ENCODE data around the gene WDR59.

Gene WDR59

DNA sequence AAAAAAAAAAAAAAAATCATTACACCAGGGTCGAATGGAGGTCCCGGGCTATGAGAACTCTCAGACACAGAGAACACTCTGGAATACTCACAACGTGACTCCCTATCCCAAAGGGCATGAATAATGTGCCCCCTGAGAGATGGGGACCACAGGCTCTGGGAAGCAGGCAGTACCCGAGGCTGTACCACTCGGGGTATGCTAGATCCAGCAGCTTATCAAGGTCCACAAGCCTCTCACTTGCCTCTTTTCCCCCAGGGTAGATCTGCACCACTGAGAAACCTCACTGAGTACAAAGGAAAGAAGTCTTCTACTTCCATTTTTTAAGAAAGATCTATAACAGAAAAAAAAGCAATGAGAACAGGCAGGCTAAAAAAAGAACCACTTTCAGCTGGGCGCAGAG, 40.5 kb downstream of the WDR59 start:
- Histone ChIP-seq H3K36me3 (ENCODE audit: control insufficient read depth, insufficient read depth, low read length) (no peaks in the 10 kb centered on the region), H3K9ac (no peak overlapping the region), H3K27me3 (ENCODE audit: control insufficient read depth, insufficient read depth, low read length) (no peaks in the 10 kb centered on the region), H3K9me3 (ENCODE audit: control insufficient read depth, low read length) (no peaks in the 10 kb centered on the region), H3K79me2 (peaks cover 9% of the 10 kb centered on the region), H3K4me2 (ENCODE audit: low read length) (no peak overlapping the region), H3K27ac (no peak overlapping the region), H3K4me3 (ENCODE audit: low read depth, low read length) (no peak overlapping the region), H3K4me1 (peaks cover 3% of the 10 kb centered on the region), H2AFZ (no peak overlapping the region)
- TF ChIP-seq, protein P1, sequence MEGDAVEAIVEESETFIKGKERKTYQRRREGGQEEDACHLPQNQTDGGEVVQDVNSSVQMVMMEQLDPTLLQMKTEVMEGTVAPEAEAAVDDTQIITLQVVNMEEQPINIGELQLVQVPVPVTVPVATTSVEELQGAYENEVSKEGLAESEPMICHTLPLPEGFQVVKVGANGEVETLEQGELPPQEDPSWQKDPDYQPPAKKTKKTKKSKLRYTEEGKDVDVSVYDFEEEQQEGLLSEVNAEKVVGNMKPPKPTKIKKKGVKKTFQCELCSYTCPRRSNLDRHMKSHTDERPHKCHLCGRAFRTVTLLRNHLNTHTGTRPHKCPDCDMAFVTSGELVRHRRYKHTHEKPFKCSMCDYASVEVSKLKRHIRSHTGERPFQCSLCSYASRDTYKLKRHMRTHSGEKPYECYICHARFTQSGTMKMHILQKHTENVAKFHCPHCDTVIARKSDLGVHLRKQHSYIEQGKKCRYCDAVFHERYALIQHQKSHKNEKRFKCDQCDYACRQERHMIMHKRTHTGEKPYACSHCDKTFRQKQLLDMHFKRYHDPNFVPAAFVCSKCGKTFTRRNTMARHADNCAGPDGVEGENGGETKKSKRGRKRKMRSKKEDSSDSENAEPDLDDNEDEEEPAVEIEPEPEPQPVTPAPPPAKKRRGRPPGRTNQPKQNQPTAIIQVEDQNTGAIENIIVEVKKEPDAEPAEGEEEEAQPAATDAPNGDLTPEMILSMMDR (IDR thresholded peaks at IDR 0.05) = no peak

DNA sequence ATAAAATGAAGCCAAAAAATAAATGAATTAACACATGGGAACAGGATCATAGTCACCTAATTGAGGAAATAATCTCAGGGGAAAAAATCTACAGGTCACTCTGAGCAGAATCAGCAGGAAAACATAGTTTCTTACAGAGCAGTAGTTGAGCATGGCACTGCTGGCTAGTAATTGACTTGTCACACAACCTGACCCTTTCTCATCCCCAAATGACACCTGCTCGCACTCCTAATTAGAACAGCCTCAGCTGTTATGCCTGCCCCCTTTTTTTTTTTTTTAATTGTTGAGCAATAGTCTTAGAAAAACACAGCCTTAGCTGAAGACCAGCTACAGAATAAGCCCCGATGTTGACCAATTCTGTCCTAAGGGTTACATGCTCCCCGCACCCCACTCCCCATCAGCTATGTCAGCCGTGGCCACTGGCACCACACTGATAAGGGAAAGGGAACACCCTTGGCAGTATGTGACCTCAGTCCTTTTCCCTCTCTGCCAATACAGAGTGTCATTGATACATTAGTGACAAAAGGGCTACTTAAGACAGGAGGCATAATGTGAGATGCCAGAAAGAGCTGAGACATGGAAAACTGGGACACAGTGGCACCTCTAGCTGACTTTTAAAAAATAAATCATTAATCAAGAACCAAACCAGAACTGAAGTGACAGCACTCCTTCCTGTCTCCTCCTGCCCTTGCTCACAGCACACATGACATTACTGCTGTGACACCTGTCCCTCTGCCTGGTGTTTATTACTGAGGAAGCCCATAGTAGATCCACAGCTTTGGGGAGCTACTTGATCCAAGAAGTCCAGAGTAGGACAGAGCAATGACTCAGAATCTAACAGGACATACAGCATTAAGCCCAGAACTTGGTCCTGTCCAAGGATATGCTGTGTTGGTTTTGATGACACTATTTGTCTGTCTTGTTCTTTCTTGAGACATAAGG, 41.7 kb downstream of the WDR59 start:
- no peaks in the 10 kb centered on the region for H3K36me3 ChIP-seq (ENCODE audit: control insufficient read depth, insufficient read depth, low read length)
- no peak overlapping the region for H3K27ac ChIP-seq

DNA sequence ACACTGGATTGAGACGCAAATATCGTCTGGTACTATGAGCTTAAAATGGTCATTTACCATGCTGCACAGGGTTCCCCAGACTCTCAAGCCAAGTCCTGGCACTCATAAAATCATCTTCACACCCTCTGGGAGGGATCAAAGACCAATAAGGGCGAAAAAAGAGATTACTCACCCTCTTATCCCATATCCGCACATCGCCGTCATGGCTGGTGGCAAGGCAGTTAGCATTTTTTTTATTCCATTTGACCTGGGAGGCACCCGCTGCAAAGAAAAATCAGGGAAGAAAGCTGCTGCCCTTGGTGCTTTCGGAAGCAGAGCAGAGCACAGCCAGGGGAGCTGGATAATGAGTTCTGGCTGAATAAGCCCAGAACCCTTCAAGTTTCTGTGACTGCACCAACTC, 42.4 kb downstream of the WDR59 start:
- Histone ChIP-seq H3K27me3 (ENCODE audit: control insufficient read depth, insufficient read depth, low read length) (no peaks in the 10 kb centered on the region), H3K9me3 (ENCODE audit: control insufficient read depth, low read length) (no peaks in the 10 kb centered on the region), H3K4me2 (ENCODE audit: low read length) (no peak overlapping the region), H3K4me1 (peaks cover 3% of the 10 kb centered on the region), H3K36me3 (ENCODE audit: control insufficient read depth, insufficient read depth, low read length) (no peaks in the 10 kb centered on the region), H3K27ac (no peak overlapping the region), H2AFZ (no peak overlapping the region), H3K4me3 (ENCODE audit: low read depth, low read length) (no peak overlapping the region), H3K9ac (no peak overlapping the region), H3K79me2 (peaks cover 9% of the 10 kb centered on the region)
- TF ChIP-seq, protein P1 (IDR thresholded peaks at IDR 0.05) = no peak

More for the DNA sequence above, 41.7 kb downstream of the WDR59 start:
- peaks cover 9% of the 10 kb centered on the region for H3K79me2 ChIP-seq
- H2AFZ ChIP-seq = no peak overlapping the region
- H3K4me3 ChIP-seq (ENCODE audit: low read depth, low read length) = no peak overlapping the region
- H3K27me3 ChIP-seq (ENCODE audit: control insufficient read depth, insufficient read depth, low read length) = no peaks in the 10 kb centered on the region
- H3K4me2 ChIP-seq (ENCODE audit: low read length) = no peak overlapping the region
- peaks cover 3% of the 10 kb centered on the region for H3K4me1 ChIP-seq
- H3K9me3 ChIP-seq (ENCODE audit: control insufficient read depth, low read length) = no peaks in the 10 kb centered on the region
- TF ChIP-seq, protein P1 (IDR thresholded peaks at IDR 0.05) = no peak
- no peak overlapping the region for H3K9ac ChIP-seq

DNA sequence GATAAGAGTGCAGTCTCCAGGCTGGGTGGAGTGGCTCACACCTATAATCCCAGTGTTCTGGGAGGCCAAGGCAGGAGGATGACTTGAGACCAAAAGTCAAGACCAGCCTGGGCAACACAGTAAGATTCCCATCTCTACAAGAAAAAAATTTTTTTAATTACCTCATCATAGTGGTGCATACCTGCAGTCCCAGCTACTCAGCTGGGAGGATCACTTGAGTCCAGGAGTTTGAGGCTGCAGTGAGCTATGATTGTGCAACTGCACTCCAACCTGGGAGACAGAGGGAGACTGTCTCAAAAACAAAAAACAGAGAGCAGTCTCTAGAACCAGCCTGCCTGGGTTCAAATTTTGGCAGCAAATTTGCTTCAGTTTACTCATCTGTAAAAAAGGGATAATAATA, 45.2 kb downstream of the WDR59 start:
- Histone ChIP-seq H3K27me3 (ENCODE audit: control insufficient read depth, insufficient read depth, low read length) (no peaks in the 10 kb centered on the region), H3K4me2 (ENCODE audit: low read length) (no peak overlapping the region), H2AFZ (no peak overlapping the region), H3K36me3 (ENCODE audit: control insufficient read depth, insufficient read depth, low read length) (no peaks in the 10 kb centered on the region), H3K4me1 (peaks cover 3% of the 10 kb centered on the region), H3K79me2 (peaks cover 7% of the 10 kb centered on the region), H3K9me3 (ENCODE audit: control insufficient read depth, low read length) (no peaks in the 10 kb centered on the region), H3K27ac (no peak overlapping the region), H3K4me3 (ENCODE audit: low read depth, low read length) (no peak overlapping the region), H3K9ac (no peak overlapping the region)
- TF ChIP-seq, protein P1 (IDR thresholded peaks at IDR 0.05) = no peak
